Suppressor macrophage treated with lipopolysaccharide for 4 hours (primary cell): ENCODE results near the gene CCDC69.
"Not testable (repeated sequence)": the region's sequence is repeated elsewhere in the genome, so short reads cannot be mapped to it uniquely, and the experiment has no call there.

ENCODE experiments used
- DNase-seq: peaks from one replicate; pipeline ENCODE4 v3.0.0-alpha.2; 2020

Gene CCDC69

GRCh38 chr5:151219789-151220188 is 4.1 kb downstream of the CCDC69 start:
- DNase-seq = no peak

GRCh38 chr5:151219138-151219537 is 4.8 kb downstream of the CCDC69 start:
- no peak for DNase-seq

- no peak for DNase-seq
Observed at GRCh38 chr5:151218177-151218576, 5.7 kb downstream of the CCDC69 start.

- no peak for DNase-seq
Observed at GRCh38 chr5:151216781-151217180, 7.1 kb downstream of the CCDC69 start.

GRCh38 chr5:151215546-151215880 is 8.4 kb downstream of the CCDC69 start:
- DNase-seq = no peak

GRCh38 chr5:151214614-151215545 is 9.0 kb downstream of the CCDC69 start:
- DNase-seq = peak; percentile 93

GRCh38 chr5:151213803-151214613 is 9.9 kb downstream of the CCDC69 start:
- DNase-seq = peak; percentile 89

GRCh38 chr5:151212406-151212798 is 11.5 kb downstream of the CCDC69 start:
- DNase-seq = no peak

- peak; percentile 64 for DNase-seq
Observed at GRCh38 chr5:151208481-151208914, 15.4 kb downstream of the CCDC69 start.

- DNase-seq = no peak
Observed at GRCh38 chr5:151205411-151205810, 18.5 kb downstream of the CCDC69 start.

- DNase-seq = no peak
Observed at GRCh38 chr5:151204051-151204450, 19.8 kb downstream of the CCDC69 start.

GRCh38 chr5:151202381-151203139 is 21.3 kb downstream of the CCDC69 start:
- DNase-seq = peak; percentile 66

GRCh38 chr5:151200913-151201595 is 22.8 kb downstream of the CCDC69 start:
- no peak for DNase-seq

GRCh38 chr5:151199581-151200185 is 24.2 kb downstream of the CCDC69 start:
- DNase-seq = no peak

- DNase-seq = no peak
Observed at GRCh38 chr5:151198861-151199260, 25.0 kb downstream of the CCDC69 start.

- DNase-seq = not testable (repeated sequence)
Observed at GRCh38 chr5:151197291-151197600, 26.6 kb downstream of the CCDC69 start.

- no peak for DNase-seq
Observed at GRCh38 chr5:151196556-151197290, 27.2 kb downstream of the CCDC69 start.

GRCh38 chr5:151195622-151196021 is 28.3 kb downstream of the CCDC69 start:
- peak; percentile 65 for DNase-seq

GRCh38 chr5:151192626-151193025 is 31.3 kb downstream of the CCDC69 start:
- no peak for DNase-seq

- no peak for DNase-seq
Observed at GRCh38 chr5:151191661-151192060, 32.2 kb downstream of the CCDC69 start.

GRCh38 chr5:151189151-151189550 is 34.7 kb downstream of the CCDC69 start:
- no peak for DNase-seq

- DNase-seq = no peak
Observed at GRCh38 chr5:151186538-151186937, 37.4 kb downstream of the CCDC69 start.
